ENCODE results near the gene PLXND1.

Gene PLXND1

DNA sequence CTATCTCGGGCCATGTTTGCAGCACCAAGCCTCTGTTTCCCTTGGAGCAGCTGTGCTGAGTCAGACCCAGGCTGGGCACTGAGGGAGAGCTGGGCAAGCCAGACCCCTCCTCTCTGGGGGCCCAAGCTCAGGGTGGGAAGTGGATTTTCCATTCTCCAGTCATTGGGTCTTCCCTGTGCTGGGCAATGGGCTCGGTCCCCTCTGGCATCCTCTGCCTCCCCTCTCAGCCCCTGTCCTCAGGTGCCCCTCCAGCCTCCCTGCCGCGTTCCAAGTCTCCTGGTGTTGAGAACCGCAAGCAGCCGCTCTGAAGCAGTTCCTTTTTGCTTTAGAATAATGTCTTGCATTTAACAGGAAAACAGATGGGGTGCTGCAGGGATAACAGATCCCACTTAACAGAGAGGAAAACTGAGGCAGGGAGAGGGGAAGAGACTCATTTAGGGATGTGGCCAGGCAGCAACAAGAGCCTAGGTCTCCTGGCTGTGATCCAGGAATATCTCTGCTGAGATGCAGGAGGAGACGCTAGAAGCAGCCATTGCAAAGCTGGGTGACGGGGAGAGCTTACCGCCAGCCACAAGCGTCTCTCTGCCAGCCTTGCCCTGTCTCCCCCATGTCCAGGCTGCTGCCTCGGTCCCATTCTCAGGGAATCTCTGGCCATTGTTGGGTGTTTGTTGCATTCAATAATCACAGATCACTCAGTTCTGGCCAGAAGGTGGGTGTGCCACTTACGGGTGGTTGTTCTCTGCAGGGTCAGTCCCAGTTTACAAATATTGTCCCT, 76.9 kb downstream of the PLXND1 start:
- no peaks in the 10 kb centered on the region for H3K27me3 ChIP-seq (ENCODE audit: control insufficient read depth, insufficient read depth, low read length)
- no peak overlapping the region for H3K4me3 ChIP-seq (ENCODE audit: low read length)
- H3K9me3 ChIP-seq (ENCODE audit: control insufficient read depth, insufficient read depth, low read length): no peaks in the 10 kb centered on the region
- H3K27ac ChIP-seq (ENCODE audit: low read length): no peak overlapping the region
- DNase-seq (ENCODE audit: low read depth, low spot score): no peak
- WGBS (ENCODE audit: insufficient coverage, insufficient read length): no CpG with 5 or more reads among the region's 12 CpGs
- H3K36me3 ChIP-seq (ENCODE audit: control insufficient read depth, insufficient read depth, low read length): no peaks in the 10 kb centered on the region
- H3K4me1 ChIP-seq (ENCODE audit: control insufficient read depth, insufficient read depth, low read length): peaks cover 5% of the 10 kb centered on the region

GRCh38 chr3:129528589-129529100, 77.8 kb downstream of the PLXND1 start, which contains the start of gene RHO:
Gene RHO, plus strand, starts transcription at chr3:129528639. Its CDS starts 95 bp downstream, at chr3:129528734.
- H3K4me3 ChIP-seq (ENCODE audit: low read length): no peak within 1 kb of the TSS
- no CpG with 5 or more reads among the region's 18 CpGs for WGBS (ENCODE audit: insufficient coverage, insufficient read length)

GRCh38 chr3:129527262-129527661, 79.2 kb downstream of the PLXND1 start:
- Histone ChIP-seq H3K9me3 (ENCODE audit: control insufficient read depth, insufficient read depth, low read length) (no peaks in the 10 kb centered on the region), H3K36me3 (ENCODE audit: control insufficient read depth, insufficient read depth, low read length) (no peaks in the 10 kb centered on the region), H3K27ac (ENCODE audit: low read length) (no peak overlapping the region), H3K4me1 (ENCODE audit: control insufficient read depth, insufficient read depth, low read length) (peaks cover 5% of the 10 kb centered on the region), H3K27me3 (ENCODE audit: control insufficient read depth, insufficient read depth, low read length) (no peaks in the 10 kb centered on the region), H3K4me3 (ENCODE audit: low read length) (no peak overlapping the region)
- no peak for DNase-seq (ENCODE audit: low read depth, low spot score)
- WGBS (ENCODE audit: insufficient coverage, insufficient read length): no CpG with 5 or more reads among the region's 11 CpGs

More at GRCh38 chr3:129528589-129529100, 77.8 kb downstream of the PLXND1 start, which contains the start of gene RHO:
- H3K4me1 ChIP-seq (ENCODE audit: control insufficient read depth, insufficient read depth, low read length): peaks cover 5% of the 10 kb centered on the region
- no peaks in the 10 kb centered on the region for H3K9me3 ChIP-seq (ENCODE audit: control insufficient read depth, insufficient read depth, low read length)
- H3K36me3 ChIP-seq (ENCODE audit: control insufficient read depth, insufficient read depth, low read length): no peaks in the 10 kb centered on the region
- H3K27me3 ChIP-seq (ENCODE audit: control insufficient read depth, insufficient read depth, low read length): no peaks in the 10 kb centered on the region
- no peak within 1 kb of the TSS for H3K27ac ChIP-seq (ENCODE audit: low read length)
- DNase-seq (ENCODE audit: low read depth, low spot score): no peak

DNA sequence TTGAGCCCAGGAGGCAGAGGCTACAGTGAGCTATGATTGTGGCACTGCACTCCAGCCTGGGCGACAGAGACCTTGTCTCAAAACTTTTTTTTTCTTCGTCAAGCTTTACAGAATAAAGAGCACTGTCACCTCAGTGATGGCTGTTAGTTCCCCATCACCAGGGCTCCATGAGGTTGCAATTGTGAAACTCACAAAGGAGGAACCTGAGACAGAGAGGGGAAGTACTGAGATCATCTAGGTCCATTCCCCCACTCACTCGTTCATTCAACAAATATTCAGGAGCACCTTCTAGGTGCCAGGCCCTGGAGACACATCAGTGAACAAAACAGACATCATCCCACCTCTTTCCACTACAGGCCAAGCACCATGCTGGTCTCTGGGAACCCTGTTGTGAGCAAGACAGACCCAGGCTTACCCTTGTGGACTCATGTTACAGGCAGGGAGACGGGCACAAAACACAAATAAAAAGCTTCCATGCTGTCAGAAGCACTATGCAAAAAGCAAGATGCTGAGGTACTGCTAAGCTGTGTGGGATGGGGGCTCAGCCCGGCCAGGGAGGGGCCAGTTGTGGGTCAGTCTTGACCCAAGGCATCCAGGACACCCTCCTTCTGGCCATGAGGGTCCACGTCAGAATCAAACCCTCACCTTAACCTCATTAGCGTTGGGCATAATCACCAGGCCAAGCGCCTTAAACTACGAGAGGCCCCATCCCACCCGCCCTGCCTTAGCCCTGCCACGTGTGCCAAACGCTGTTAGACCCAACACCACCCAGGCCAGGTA, 80.2 kb downstream of the PLXND1 start:
- Histone ChIP-seq H3K9me3 (ENCODE audit: control insufficient read depth, insufficient read depth, low read length) (no peaks in the 10 kb centered on the region), H3K27me3 (ENCODE audit: control insufficient read depth, insufficient read depth, low read length) (no peaks in the 10 kb centered on the region), H3K27ac (ENCODE audit: low read length) (no peak overlapping the region), H3K4me1 (ENCODE audit: control insufficient read depth, insufficient read depth, low read length) (peaks cover 5% of the 10 kb centered on the region), H3K36me3 (ENCODE audit: control insufficient read depth, insufficient read depth, low read length) (no peaks in the 10 kb centered on the region), H3K4me3 (ENCODE audit: low read length) (no peak overlapping the region)
- DNase-seq (ENCODE audit: low read depth, low spot score): no peak
- no CpG with 5 or more reads among the region's 12 CpGs for WGBS (ENCODE audit: insufficient coverage, insufficient read length)

GRCh38 chr3:129525341-129525968, 81.0 kb downstream of the PLXND1 start:
- no peak for DNase-seq (ENCODE audit: low read depth, low spot score)
- Histone ChIP-seq H3K4me1 (ENCODE audit: control insufficient read depth, insufficient read depth, low read length) (peaks cover 1% of the 10 kb centered on the region), H3K9me3 (ENCODE audit: control insufficient read depth, insufficient read depth, low read length) (no peaks in the 10 kb centered on the region), H3K4me3 (ENCODE audit: low read length) (no peak overlapping the region), H3K27ac (ENCODE audit: low read length) (no peak overlapping the region), H3K36me3 (ENCODE audit: control insufficient read depth, insufficient read depth, low read length) (no peaks in the 10 kb centered on the region), H3K27me3 (ENCODE audit: control insufficient read depth, insufficient read depth, low read length) (no peaks in the 10 kb centered on the region)
- no CpG with 5 or more reads among the region's 8 CpGs for WGBS (ENCODE audit: insufficient coverage, insufficient read length)

- Histone ChIP-seq H3K9me3 (ENCODE audit: control insufficient read depth, insufficient read depth, low read length) (no peaks in the 10 kb centered on the region), H3K4me3 (ENCODE audit: low read length) (no peak overlapping the region), H3K27me3 (ENCODE audit: control insufficient read depth, insufficient read depth, low read length) (no peaks in the 10 kb centered on the region), H3K36me3 (ENCODE audit: control insufficient read depth, insufficient read depth, low read length) (no peaks in the 10 kb centered on the region), H3K27ac (ENCODE audit: low read length) (no peak overlapping the region), H3K4me1 (ENCODE audit: control insufficient read depth, insufficient read depth, low read length) (peaks cover 1% of the 10 kb centered on the region; the same call in 1 of the 2 replicates)
- no peak for DNase-seq (ENCODE audit: low read depth, low spot score)
- WGBS (ENCODE audit: insufficient coverage, insufficient read length): no CpG with 5 or more reads among the region's 4 CpGs
Measured at GRCh38 chr3:129524081-129524480, 82.4 kb downstream of the PLXND1 start.

DNA sequence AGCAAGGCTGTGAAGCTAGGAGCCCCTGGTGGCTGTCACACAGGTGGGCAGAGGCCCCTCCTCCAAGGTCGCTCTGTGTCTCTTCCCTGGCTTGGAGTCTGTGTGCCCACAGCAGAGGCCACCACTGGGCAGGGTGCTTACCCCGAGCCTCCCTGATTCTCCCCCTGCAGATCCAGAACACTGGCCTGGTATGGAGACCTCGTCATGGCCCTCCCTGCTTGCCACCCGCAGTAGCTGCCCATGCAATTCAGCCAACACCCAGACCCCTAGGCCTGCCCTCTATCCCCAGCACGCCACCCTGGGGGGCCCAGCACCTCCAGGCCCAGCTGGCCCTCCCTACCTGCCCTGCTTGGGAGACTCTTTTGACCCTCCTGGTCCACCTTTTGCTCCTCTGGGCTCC, 83.5 kb downstream of the PLXND1 start:
- H3K27ac ChIP-seq (ENCODE audit: low read length): no peak overlapping the region
- peaks cover 1% of the 10 kb centered on the region; the same call in 1 of the 2 replicates for H3K4me1 ChIP-seq (ENCODE audit: control insufficient read depth, insufficient read depth, low read length)
- H3K4me3 ChIP-seq (ENCODE audit: low read length): no peak overlapping the region
- no peaks in the 10 kb centered on the region for H3K36me3 ChIP-seq (ENCODE audit: control insufficient read depth, insufficient read depth, low read length)
- WGBS (ENCODE audit: insufficient coverage, insufficient read length): no CpG with 5 or more reads among the region's 5 CpGs
- no peaks in the 10 kb centered on the region for H3K9me3 ChIP-seq (ENCODE audit: control insufficient read depth, insufficient read depth, low read length)
- DNase-seq (ENCODE audit: low read depth, low spot score): no peak
- H3K27me3 ChIP-seq (ENCODE audit: control insufficient read depth, insufficient read depth, low read length): no peaks in the 10 kb centered on the region

GRCh38 chr3:129521611-129522010, 84.9 kb downstream of the PLXND1 start:
- Histone ChIP-seq H3K9me3 (ENCODE audit: control insufficient read depth, insufficient read depth, low read length) (no peaks in the 10 kb centered on the region), H3K4me1 (ENCODE audit: control insufficient read depth, insufficient read depth, low read length) (peaks cover 1% of the 10 kb centered on the region; the same call in 1 of the 2 replicates), H3K27me3 (ENCODE audit: control insufficient read depth, insufficient read depth, low read length) (no peaks in the 10 kb centered on the region), H3K36me3 (ENCODE audit: control insufficient read depth, insufficient read depth, low read length) (no peaks in the 10 kb centered on the region), H3K27ac (ENCODE audit: low read length) (no peak overlapping the region), H3K4me3 (ENCODE audit: low read length) (no peak overlapping the region)
- DNase-seq (ENCODE audit: low read depth, low spot score): no peak
- WGBS (ENCODE audit: insufficient coverage, insufficient read length): no CpG with 5 or more reads among the region's 8 CpGs

DNA sequence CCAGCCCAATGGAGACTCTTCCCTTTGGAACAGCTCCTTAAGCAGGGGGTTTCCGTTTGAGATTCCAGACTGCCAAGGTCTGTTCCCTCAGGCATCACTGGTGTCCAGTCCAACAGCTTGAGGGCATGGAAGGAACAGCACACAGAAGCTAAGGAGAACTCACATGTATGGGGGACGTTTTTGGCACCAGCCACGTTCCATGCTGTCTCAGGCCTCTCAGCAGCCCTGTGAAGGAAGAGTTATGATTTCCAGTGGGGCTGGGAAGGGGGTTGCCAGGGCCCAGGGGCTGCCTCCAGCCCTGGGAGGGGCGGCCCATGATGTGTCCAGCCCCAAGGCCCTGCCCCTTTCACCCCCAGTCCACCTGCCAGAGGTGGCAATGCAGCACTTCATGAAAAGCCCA, 85.5 kb downstream of the PLXND1 start:
- DNase-seq (ENCODE audit: low read depth, low spot score): no peak
- no peaks in the 10 kb centered on the region; the same call in 1 of the 2 replicates for H3K4me1 ChIP-seq (ENCODE audit: control insufficient read depth, insufficient read depth, low read length)
- WGBS (ENCODE audit: insufficient coverage, insufficient read length): no CpG with 5 or more reads among the region's 4 CpGs
- H3K9me3 ChIP-seq (ENCODE audit: control insufficient read depth, insufficient read depth, low read length): no peaks in the 10 kb centered on the region
- H3K36me3 ChIP-seq (ENCODE audit: control insufficient read depth, insufficient read depth, low read length): peaks cover under 1% of the 10 kb centered on the region; the same call in 1 of the 2 replicates
- H3K4me3 ChIP-seq (ENCODE audit: low read length): no peak overlapping the region
- H3K27ac ChIP-seq (ENCODE audit: low read length): no peak overlapping the region
- no peaks in the 10 kb centered on the region for H3K27me3 ChIP-seq (ENCODE audit: control insufficient read depth, insufficient read depth, low read length)

Measured in iPS DF 6.9 (cell line).